ENCODE measurements around the gene SLC25A25. TPM values are rescaled to one million over a fixed set of nuclear protein-coding genes. Genes with fewer than 3 reads are reported as not detected.

The SLC25A25 gene
- total and polyA plus RNA-seq, 9 of the 15 experiments (the other 6 are each of a cell fraction or from before 2014, with no cell fraction given), result 0.07 to 35.9 (median 23.2) TPM

DNA sequence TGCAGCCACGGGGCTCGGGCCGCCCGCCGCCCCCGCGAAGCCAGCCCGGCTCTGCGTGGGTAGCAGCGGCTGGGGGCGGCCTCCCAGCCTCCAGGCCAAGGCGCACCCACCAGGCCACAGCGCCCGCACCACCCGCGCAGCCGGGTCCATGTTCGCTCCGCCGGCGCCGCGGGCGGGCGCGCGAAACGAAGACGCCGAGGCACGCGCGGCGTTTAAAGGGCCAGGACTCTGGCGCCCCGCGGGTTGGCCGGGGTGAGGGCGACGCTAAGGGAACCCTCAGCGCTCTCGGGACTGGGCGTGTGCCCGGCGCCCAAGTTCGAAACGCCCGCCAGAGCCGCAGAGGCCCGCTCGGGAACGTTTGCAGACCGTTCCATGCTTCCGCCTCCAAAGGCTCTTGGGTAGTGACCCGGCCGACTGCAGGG, 59.5 kb downstream of the SLC25A25 start, which contains the start of gene PTGES2 (continued):
- TF ChIP-seq, protein P1, sequence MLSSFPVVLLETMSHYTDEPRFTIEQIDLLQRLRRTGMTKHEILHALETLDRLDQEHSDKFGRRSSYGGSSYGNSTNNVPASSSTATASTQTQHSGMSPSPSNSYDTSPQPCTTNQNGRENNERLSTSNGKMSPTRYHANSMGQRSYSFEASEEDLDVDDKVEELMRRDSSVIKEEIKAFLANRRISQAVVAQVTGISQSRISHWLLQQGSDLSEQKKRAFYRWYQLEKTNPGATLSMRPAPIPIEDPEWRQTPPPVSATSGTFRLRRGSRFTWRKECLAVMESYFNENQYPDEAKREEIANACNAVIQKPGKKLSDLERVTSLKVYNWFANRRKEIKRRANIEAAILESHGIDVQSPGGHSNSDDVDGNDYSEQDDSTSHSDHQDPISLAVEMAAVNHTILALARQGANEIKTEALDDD (IDR thresholded peaks at IDR 0.05), result no peak
- no peak for TF ChIP-seq SMARCA4 (IDR thresholded peaks at IDR 0.05)
- TF ChIP-seq ZFPM2 (CRISPR knock-in tag; IDR thresholded peaks at IDR 0.05), result no peak
- TF ChIP-seq ZNF263 (CRISPR knock-in tag; IDR thresholded peaks at IDR 0.05; ENCODE audit: borderline replicate concordance), result 0 out of 2 replicates have a peak, but pooled peaks have one; percentile 1
- no peak for TF ChIP-seq TOE1 (IDR thresholded peaks at IDR 0.05; ENCODE audit: borderline replicate concordance)
- no peak for TF ChIP-seq TOE1 (CRISPR knock-in tag; IDR thresholded peaks at IDR 0.05; ENCODE audit: borderline replicate concordance, low read depth)
- TF ChIP-seq FOXM1 (IDR thresholded peaks at IDR 0.05; ENCODE audit: low read depth), result no peak
- 0 out of 2 replicates have a peak, but pooled peaks have one; percentile 37 for TF ChIP-seq FOXM1 (CRISPR knock-in tag; IDR thresholded peaks at IDR 0.05; ENCODE audit: low read depth)
- TF ChIP-seq, protein P2, sequence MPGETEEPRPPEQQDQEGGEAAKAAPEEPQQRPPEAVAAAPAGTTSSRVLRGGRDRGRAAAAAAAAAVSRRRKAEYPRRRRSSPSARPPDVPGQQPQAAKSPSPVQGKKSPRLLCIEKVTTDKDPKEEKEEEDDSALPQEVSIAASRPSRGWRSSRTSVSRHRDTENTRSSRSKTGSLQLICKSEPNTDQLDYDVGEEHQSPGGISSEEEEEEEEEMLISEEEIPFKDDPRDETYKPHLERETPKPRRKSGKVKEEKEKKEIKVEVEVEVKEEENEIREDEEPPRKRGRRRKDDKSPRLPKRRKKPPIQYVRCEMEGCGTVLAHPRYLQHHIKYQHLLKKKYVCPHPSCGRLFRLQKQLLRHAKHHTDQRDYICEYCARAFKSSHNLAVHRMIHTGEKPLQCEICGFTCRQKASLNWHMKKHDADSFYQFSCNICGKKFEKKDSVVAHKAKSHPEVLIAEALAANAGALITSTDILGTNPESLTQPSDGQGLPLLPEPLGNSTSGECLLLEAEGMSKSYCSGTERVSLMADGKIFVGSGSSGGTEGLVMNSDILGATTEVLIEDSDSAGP (CRISPR knock-in tag; IDR thresholded peaks at IDR 0.05), result peak; percentile 99
- TF ChIP-seq, protein P3, sequence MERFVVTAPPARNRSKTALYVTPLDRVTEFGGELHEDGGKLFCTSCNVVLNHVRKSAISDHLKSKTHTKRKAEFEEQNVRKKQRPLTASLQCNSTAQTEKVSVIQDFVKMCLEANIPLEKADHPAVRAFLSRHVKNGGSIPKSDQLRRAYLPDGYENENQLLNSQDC (CRISPR knock-in tag; IDR thresholded peaks at IDR 0.05), result no peak
- TF ChIP-seq ZNF551 (CRISPR knock-in tag; IDR thresholded peaks at IDR 0.05), result no peak
- TF ChIP-seq ZFX (CRISPR knock-in tag; IDR thresholded peaks at IDR 0.05), result peak; percentile 61
- peak; percentile 72 for TF ChIP-seq RBM25 (IDR thresholded peaks at IDR 0.05; ENCODE audit: low read depth, low read length, severe bottlenecking)
- TF ChIP-seq SAFB (IDR thresholded peaks at IDR 0.05; ENCODE audit: borderline replicate concordance, low read depth, low read length), result peak; percentile 33; the same call in 1 of the 2 replicates
- TF ChIP-seq HNRNPH1 (optimal IDR thresholded peaks at IDR 0.05; ENCODE audit: low read depth, low read length), result no peak
- TF ChIP-seq SAFB2 (IDR thresholded peaks at IDR 0.05; ENCODE audit: borderline replicate concordance, low read depth, low read length, severe bottlenecking), result no peak
- TF ChIP-seq POLR2AphosphoS5 (IDR thresholded peaks at IDR 0.05; ENCODE audit: control insufficient read depth, insufficient read depth, low read depth, low read length), result no peak; the same call in 1 of the 2 replicates
- TF ChIP-seq C11orf30 (IDR thresholded peaks at IDR 0.05; ENCODE audit: low read depth), result no peak
- TF ChIP-seq ELF2 (CRISPR knock-in tag; IDR thresholded peaks at IDR 0.05), result 0 out of 2 replicates have a peak, but pooled peaks have one; percentile 35
- TF ChIP-seq, protein P4, sequence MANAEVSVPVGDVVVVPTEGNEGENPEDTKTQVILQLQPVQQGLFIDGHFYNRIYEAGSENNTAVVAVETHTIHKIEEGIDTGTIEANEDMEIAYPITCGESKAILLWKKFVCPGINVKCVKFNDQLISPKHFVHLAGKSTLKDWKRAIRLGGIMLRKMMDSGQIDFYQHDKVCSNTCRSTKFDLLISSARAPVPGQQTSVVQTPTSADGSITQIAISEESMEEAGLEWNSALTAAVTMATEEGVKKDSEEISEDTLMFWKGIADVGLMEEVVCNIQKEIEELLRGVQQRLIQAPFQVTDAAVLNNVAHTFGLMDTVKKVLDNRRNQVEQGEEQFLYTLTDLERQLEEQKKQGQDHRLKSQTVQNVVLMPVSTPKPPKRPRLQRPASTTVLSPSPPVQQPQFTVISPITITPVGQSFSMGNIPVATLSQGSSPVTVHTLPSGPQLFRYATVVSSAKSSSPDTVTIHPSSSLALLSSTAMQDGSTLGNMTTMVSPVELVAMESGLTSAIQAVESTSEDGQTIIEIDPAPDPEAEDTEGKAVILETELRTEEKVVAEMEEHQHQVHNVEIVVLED (CRISPR knock-in tag; IDR thresholded peaks at IDR 0.05), result peak; percentile 47; the same call in 1 of the 2 replicates
- no peak for TF ChIP-seq NFIX (CRISPR knock-in tag; IDR thresholded peaks at IDR 0.05; ENCODE audit: low read depth)
- no peak for TF ChIP-seq ZNF764 (CRISPR knock-in tag; IDR thresholded peaks at IDR 0.05; ENCODE audit: low read depth)
- no peak for TF ChIP-seq ZNF212 (CRISPR knock-in tag; IDR thresholded peaks at IDR 0.05)
- TF ChIP-seq, protein P5, sequence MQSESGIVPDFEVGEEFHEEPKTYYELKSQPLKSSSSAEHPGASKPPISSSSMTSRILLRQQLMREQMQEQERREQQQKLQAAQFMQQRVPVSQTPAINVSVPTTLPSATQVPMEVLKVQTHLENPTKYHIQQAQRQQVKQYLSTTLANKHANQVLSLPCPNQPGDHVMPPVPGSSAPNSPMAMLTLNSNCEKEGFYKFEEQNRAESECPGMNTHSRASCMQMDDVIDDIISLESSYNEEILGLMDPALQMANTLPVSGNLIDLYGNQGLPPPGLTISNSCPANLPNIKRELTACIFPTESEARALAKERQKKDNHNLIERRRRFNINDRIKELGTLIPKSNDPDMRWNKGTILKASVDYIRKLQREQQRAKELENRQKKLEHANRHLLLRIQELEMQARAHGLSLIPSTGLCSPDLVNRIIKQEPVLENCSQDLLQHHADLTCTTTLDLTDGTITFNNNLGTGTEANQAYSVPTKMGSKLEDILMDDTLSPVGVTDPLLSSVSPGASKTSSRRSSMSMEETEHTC (IDR thresholded peaks at IDR 0.05), result no peak
- TF ChIP-seq DDX20 (tag; IDR thresholded peaks at IDR 0.05; ENCODE audit: low read depth), result no peak
